ENCODE results near the gene IL34. TPM values are rescaled to one million over a fixed set of nuclear protein-coding genes. Genes with fewer than 3 reads are reported as not detected.

IL34 gene
- total RNA-seq, 2 experiments from 2014 or later, result not detected

DNA sequence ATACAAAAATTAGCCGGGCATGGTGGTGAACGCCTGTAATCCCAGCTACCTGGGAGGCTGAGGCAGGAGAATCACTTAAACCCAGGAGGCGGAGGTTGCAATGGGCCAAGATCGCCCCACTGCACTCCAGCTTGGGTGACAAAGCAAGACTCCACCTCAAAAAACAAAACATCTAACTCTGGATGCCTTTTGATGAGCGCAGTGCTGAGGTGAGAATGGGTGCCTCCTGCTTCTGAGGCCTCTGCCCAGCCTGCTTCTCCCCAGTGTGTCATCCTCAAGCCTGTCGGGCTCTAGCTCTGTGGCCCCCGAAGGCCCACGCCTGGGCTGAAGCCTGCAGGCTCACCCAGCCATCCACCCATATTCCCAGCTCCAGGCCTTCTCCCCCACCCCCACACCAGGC lies 50.0 kb downstream of the IL34 start:
- POLR2A ChIA-PET, result interaction anchor here (0.7 kb wide), 1 partner anchor 869 kb away, joined by 3 read pairs; no protein-coding TSS in a partner anchor
- CTCF ChIA-PET, result interaction anchor here (1.6 kb wide), 1 partner anchor 42 kb away, joined by 4 read pairs; no protein-coding TSS in a partner anchor

DNA sequence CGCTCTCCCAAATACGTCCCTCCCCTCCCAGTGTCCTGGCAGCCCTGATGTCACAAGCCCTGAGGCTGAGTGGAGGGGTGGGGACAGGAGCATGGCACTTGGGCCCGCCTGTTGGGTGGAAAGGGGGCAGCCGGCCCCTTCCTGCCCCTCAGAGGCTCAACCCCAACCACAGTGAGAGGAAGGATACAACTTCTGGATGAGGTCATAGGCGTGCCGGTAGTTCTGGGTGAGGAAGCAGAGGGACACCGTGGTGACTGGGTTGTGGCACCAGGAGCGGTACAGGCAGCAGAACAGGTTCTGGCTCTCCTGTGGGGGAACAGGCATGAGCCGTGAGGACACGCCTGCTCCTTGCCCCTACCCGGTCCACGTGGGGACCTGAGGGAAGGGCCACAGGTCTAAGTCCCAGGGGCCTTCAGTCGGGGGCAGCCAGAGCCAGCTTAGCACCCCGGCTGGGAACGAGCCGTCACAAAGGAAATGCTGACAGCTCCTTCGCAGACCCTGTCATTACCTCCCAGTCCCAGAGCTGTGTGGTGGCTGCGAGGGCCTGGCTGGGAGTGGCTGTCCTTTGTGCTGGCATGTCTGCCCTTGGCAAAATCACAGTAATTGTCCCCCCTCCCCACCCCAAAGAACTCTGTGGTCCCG lies 50.7 kb downstream of the IL34 start:
- CTCF ChIA-PET, result no interaction called here

DNA sequence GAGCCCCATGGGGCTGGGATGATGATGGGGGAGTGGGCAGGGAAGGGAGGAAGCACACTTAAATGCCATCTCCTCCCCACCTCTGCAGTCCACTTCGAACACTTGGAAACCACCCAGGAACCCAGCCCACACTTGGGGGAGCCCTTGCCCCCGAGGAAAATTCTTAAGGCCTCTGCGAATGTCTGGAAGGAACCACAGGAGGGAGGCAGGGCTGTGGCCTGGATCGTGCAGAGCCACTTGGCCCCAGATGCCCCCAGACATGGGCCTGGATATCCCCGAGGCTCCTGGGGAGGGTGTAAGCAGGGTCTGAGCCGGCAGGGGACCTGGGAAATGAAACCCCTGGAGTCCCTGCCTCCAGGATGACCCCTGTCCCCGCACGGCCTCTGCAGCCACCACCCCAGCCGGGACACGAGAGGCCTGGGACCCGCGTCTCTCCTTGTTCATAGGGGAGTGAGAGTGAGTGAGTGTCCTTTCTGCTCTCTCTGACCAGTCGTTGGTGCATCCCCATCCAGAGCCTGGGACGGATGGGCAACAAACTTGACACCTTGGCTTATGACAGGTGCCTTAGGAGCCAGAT lies 51.3 kb downstream of the IL34 start:
- ChIA-PET POLR2A (no interaction called here), CTCF (interaction anchor here (0.6 kb wide), 1 partner anchor 986 kb away, joined by 3 read pairs; no protein-coding TSS in a partner anchor)

More for the DNA sequence above, 50.7 kb downstream of the IL34 start:
- POLR2A ChIA-PET, result no interaction called here

DNA sequence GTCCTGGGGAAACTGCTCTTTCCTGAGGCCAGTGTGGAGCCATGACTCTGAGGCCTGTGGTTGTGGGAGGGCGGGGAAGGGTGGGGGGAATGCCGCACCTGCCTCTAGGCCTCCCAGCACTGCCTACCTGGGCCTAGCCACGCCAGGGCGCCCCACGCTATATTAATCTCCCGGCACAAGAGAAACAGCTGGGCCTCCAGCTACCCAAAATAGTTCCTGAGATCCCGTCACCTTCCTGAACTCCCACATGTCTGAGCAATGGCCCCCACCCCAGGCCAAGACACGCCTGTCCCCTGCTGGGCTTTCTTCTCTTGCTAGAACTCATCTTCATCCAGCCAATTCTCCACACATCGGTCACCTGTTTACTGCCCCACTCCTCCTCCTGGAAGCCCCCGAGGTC lies 52.5 kb downstream of the IL34 start:
- ChIA-PET POLR2A (no interaction called here), CTCF (no interaction called here)

DNA sequence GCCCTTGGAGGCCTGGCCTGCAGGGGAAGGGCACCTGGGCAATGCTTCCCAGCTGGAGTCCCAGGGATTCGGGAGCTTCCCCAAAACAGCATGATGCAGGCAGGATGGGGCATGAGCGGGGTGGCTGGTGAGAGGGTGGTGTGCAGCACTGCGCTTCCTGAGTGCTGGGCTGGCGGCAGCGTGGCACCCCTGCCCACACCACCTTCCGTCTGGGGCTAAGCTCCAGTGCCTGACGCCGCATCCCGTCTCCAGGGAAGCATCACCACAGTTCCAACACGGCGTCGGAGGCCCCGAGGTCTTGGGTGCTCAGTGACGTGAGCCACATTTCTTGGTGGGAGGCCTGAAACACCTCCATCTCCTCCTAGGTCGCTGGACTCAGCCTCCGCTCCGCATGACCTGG lies 53.3 kb downstream of the IL34 start:
- ChIA-PET POLR2A (no interaction called here), CTCF (no interaction called here)

DNA sequence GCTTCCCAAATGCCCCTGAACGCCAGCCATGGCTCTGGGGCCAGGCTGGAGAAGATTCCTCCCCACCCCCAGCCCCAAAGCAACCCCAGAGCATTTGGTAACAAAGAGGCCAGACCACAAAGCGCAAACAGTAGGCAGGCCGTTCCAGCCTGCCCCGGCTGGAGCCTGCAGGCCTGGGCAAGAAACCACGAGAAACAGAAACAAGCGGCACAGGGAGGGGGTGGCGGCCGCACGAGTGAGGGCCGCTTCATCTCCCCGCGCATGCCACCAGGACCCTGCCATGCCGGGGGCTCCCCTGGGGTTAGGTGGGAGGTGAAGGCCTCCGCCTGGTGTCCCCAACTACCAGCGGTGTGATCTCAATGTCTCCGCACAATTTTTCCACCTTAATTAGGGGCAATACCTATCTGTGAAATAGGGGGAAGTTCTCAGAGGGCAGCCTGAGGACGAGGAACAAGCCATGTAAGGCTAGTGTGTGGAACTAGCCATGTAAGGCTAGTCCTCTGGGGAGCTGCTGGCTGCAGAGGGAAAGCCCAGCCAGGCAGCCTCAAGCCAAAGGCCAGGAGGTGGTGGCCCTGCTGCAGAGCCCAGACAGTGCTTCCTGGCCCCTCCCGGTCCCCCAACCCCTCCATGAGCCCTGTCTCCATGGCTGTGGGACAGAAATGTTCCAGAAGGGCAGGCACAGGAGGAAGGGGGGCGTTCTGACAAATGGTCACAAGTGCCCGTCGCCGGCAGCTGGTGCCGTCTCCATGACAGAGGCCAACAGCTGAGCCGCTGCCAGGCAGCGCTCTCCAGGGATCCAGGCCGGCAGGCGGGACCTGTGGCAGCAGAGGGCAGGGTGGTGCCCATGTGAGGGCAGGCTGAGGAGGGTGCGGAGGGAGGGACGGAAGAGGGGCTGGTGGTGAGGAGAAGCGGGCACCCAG lies 54.0 kb downstream of the IL34 start:
- CTCF ChIA-PET, result no interaction called here
- POLR2A ChIA-PET, result no interaction called here

DNA sequence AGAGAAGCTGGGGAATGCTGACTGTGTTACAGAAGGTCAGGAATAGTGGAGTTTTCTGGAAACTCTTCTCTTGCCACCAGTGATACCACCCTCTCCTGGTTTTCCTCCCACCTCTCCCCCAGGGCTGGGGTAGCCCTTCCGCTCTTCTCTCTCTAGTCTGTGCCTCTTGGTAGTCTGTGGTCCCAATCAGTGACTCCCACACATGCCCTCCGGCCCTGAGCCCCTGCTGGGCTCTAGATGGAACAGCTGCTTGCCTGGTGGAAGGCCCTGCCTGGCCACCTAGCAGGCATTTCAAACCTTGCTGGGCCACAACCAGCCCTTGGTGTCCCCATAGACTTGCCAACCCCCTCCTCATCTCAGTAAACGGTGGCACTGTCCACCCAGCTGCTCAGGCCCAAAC lies 54.7 kb downstream of the IL34 start:
- ChIA-PET POLR2A (no interaction called here), CTCF (no interaction called here)

DNA sequence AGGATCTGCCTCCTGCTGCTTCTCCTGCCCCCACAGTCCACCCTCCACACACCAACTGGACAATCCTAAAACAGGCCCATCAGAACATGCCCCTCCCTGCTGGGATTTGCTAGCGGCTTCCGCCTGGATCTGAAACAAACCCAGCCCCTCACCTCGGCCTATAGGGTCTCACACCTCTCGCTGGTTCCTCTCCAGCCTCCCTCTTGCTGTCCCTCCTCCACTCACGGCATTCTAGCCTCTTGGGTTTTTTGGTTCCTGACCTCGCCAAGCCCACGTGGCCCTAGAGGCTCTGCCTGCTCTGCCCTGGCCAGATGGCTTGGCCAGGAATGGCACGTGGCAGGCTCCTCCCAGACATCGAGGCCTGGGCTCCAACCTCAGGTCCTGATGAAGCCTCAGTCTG lies 55.2 kb downstream of the IL34 start:
- POLR2A ChIA-PET, result no interaction called here
- CTCF ChIA-PET, result no interaction called here

DNA sequence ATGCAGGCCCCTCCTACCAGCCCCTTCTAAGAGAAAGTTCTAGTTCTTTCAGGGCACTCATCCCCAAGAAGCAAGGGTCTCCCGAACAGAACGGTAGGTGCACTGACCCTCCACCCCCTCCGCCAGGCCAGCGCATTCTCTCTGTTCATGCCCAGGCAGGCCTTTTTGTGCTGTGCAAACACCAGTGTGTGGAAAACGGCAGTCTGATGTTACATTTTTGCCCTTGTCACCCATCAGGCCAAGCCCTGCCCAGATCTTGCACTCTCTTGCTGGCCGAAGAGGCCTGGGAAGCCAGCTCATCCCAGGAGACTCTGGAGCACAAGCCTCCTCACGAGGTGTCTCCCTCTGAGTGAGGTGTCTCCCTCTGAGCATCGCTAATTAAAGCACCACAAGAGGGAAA lies 55.6 kb downstream of the IL34 start:
- ChIA-PET POLR2A (no interaction called here), CTCF (no interaction called here)

DNA sequence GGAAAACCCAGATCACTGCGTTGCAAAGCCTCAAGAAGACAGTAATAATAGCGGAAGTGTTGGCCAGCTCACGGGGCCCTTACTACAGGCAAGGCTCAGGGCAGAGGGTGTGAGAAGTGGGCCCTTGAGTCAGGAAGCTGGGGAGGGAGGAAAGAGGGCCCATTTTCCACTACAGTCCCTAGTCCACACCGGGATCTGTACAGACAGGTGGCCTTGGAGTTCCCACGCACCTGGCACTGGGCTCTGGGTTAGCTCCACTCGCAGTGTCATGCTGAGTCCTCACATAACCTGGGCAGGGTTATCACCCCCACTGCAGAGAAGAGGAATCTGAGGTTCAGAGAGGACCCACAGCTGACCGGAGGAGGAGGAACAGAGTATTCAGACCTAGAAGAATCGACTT lies 56.3 kb downstream of the IL34 start:
- ChIA-PET CTCF (no interaction called here), POLR2A (no interaction called here)

DNA sequence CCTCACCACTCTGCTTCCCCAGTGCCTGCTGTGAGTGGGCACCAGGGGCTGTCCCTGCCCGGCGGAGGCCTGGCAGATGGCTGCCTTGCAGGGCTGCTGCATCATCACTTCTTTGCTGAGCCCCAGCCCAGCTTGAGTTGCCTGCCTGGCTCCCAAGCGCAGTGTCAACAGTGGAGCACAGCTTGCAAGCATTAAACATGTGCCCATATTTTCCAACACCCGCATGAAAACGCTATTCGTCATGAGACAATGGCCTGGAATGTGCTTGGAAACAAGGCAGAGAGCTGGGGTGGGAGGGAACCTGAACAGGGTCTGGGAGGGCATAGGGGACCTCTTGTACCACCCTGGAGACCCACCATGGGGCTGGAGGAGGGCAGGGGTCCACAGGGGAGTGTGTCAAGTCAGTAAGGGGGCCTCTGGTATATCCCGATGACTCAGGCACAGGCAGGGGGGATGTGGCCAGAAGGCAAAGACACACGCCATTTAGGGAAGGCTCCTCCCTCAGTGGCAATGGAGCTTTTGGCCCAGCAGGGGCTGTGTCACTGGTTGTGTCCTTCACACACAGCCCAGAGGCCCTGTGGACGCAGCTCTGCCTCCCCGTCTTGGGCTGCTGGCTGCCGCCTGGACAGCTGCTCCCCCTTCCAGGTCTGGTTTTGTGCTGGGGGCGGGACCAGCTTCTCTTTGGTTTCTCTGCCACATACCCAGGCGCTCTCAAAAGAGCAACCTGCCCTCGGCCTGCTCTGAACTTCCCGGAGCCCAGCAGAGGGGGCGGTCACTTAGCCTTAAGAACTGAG lies 56.9 kb downstream of the IL34 start:
- CTCF ChIA-PET, result no interaction called here

DNA sequence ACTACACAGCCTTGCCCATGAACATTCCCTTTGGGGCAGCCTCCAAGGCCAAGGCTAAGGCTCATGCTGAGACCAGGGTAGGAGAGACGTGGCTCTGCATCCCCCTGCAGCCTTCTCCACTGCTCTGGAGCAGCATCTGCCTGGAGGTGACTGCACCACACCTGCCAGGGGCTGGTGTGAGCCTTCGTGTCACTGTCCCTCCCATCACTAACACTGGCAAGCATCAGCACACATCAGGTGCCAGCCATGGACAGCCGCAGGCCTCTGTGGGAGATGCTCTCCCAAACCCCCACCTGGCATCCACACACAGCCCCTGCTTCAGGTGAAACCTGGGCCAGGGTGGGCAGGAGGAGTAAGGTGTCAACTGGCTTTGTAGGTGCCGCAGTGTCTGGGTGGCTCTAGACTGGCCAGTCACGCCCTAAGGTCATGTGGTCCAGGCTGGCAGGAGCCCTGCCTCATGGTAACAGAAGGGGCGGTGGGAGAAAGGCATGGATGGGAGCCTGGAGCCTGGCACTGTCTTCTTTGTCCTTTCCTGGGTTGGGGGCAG lies 57.5 kb downstream of the IL34 start:
- POLR2A ChIA-PET, result no interaction called here
- CTCF ChIA-PET, result no interaction called here

More for the DNA sequence above, 56.9 kb downstream of the IL34 start:
- POLR2A ChIA-PET, result no interaction called here

DNA sequence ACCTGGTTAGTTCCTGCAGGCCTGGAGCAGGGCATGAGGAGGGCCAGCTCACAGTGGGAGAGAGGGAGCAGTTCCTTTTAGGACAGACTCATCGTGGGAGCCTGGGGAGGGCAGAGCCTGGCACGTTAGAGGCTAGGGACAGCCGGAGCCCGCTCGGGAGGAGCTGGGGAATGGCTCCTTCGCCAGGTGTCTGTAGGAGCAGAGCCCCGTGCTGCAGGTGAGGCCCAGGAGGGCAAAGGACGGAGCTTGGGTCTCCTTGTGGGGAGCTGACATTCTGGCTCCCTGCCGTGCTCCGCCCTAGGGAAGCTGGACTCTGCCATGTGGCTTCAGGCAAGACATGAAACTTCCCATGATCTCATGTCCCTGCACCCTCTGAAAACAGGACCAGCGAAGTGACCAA lies 58.2 kb downstream of the IL34 start:
- CTCF ChIA-PET, result no interaction called here
- POLR2A ChIA-PET, result no interaction called here

DNA sequence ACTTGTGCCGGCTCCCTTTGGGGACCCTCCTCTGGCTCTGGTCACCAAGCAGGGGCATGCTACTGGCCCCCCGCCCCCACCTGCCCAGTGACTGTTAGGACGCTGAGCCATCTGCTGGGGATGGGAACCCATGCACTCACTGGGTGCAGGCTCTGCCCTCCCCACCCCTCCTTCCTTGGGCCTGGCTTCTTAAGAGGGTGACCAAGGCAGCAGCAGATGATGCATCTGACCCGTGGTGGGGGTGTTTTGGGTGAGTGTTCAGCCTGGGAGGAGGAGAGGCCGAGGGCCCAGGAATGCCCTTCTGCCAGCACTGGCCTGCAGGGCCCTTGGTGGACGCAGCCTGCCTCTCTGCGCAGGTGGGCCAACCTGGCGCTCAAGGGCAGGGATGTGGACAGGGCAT lies 58.7 kb downstream of the IL34 start:
- CTCF ChIA-PET, result no interaction called here
- POLR2A ChIA-PET, result no interaction called here

DNA sequence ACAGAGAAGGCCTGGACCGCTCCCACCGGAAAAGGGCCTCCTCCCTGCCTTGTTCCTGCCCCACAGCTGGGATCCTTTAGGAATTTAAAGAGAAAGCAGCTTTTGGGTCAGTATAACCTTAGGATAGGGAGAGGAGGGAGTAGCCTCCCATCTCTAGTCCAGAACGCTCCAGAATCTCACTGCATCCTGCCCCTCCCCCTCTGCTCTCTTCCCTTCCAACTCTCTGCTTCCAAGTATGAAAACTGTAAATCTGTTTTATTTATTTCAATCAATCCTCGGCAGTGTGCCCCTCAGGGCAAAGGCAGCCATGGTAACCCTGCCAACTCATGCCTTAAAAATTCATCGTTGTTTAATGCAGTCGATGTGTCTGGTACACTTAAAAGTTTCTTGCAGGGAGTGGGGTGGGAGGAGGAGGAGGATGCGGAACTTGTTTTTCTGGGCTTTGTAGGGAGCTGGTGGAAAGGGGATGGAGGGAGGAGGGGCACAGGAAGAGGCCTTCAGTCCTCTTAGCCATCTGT lies 60.6 kb downstream of the IL34 start:
- POLR2A ChIA-PET, result no interaction called here
- CTCF ChIA-PET, result no interaction called here

DNA sequence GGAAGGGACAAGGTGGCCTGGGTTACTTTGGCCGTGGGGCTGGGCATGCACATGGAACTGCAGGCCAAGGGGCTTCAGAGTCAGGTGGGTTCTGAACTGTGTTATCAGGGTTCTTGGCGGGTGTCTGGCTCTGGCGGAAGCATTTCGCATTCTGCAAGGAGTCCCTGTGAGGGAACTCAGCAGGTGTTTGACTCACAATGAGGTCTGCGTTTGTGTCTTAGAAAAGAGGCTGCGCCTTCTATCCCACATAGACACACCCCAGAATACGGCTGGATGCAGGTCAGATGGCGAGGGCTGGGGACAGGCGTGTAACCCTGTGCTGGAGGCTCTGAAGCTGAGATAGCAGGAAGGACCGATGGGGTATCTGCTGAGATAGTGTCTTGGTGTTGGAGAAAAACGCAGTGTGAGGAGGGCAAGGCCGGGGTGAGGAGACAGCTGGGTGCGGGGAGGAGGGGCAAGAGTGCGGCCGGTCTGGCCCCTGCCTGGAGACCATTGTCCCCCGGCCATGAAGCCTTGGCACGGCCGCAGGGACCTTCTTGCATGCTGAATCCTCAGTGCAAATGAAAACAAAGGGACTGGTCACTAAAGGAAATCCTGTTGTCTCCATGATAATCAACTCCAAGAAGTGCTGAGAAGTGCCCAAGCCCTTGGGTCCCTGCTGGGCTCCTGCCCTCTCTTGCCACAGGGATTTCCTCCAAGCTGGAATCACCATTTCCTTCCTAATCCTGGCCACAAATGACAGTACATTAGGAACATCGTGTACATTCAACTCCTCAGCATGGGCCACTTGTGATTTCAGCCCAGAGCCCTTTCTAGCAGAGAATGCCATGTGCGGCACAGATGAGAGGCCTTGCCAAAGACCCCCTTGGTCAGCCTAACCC lies 62.2 kb downstream of the IL34 start:
- CTCF ChIA-PET, result interaction anchor here (1.2 kb wide), 1 partner anchor 63 kb away, joined by 4 read pairs; no protein-coding TSS in a partner anchor
- POLR2A ChIA-PET, result no interaction called here

DNA sequence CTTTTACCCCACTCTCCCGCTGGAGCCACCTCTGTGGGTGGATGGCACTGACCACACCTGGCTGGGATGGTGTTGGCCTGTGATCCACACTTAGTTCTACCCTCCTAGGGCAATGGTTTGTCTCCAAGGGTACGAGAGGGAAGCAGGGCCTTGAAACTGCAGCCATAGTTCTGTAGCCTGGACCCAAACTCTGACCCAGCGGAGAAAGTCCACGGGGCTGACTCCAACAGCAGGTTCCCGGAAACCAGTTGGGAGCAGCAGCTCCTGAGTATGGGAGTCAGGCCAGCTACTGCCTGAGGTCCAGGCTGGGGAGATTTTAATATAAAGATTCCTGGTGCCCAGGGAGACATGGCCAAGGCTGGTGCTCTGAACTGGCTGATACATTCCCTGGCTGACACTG lies 63.1 kb downstream of the IL34 start:
- ChIA-PET CTCF (interaction anchor here (1.2 kb wide), 1 partner anchor 62 kb away, joined by 4 read pairs; no protein-coding TSS in a partner anchor), POLR2A (no interaction called here)

DNA sequence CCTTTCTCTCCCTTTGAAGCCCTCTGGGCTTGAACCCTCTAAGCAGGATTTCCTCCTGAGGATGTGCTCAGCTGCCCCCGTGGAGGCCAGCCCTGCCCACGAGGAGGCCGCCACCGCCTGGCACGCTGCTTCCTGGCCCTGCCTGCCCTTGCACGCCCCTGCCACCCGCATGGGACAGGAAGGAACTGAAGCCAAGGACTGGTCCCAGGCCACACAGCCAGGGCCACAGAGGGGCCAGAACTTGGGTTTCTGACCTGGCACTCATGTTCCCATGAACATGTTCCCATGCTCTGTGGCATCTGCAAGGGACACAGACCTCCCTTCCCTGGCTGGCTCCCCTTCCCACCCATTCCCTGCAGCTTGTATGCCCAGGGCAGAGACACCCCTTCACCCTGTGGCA lies 63.6 kb downstream of the IL34 start:
- ChIA-PET POLR2A (no interaction called here), CTCF (no interaction called here)

Data from activated CD8-positive, alpha-beta memory T cell treated with anti-CD3 and anti-CD28 coated beads for 36 hours (primary cell).